Muscle layer of colon (tissue), 2 donors: Measurements from ENCODE around the gene ISLR.

ENCODE experiments used
- H3K27ac ChIP-seq: one replicate; pipeline ENCODE4 v1.7.0; 2013; ENCODE audit warnings: low read depth, mild to moderate bottlenecking, low read length, moderate library complexity
- H3K27me3 ChIP-seq, 2 donors: one replicate each; pipeline ENCODE4 v1.7.0; 2013; ENCODE audit warnings: low read length in 2 of 2, mild to moderate bottlenecking in 2 of 2; ENCODE audit not compliant: insufficient read depth in 2 of 2, control insufficient read depth in 1 of 2
- H3K36me3 ChIP-seq: one replicate; pipeline ENCODE4 v1.7.0; 2013; ENCODE audit warnings: mild to moderate bottlenecking, low read length; ENCODE audit not compliant: insufficient read depth
- H3K4me1 ChIP-seq: one replicate; pipeline ENCODE4 v1.7.0; 2013; ENCODE audit warnings: mild to moderate bottlenecking, low read length; ENCODE audit not compliant: insufficient read depth
- H3K4me3 ChIP-seq, 2 donors: one replicate each; pipeline ENCODE4 v1.7.0; 2013; ENCODE audit warnings: low read length in 2 of 2, low read depth in 1 of 2, mild to moderate bottlenecking in 1 of 2, moderate library complexity in 1 of 2
- H3K9ac ChIP-seq: one replicate; pipeline ENCODE4 v1.7.0; 2013; ENCODE audit warnings: low read length
- H3K9me3 ChIP-seq: one replicate; pipeline ENCODE4 v1.7.0; 2013; ENCODE audit warnings: mild to moderate bottlenecking, low read length
- donor health status: abdominal sarcoma.
- donor health status: Adenocarcinoma of cecum.

The ISLR gene

GRCh38 chr15:74192751-74193150, 19.2 kb downstream of the ISLR start:
- H3K4me3 ChIP-seq: no peak overlapping the region
- H3K4me1 ChIP-seq: no peaks in the 10 kb centered on the region
- no peak overlapping the region for H3K9ac ChIP-seq
- H3K9me3 ChIP-seq: no peaks in the 10 kb centered on the region
- H3K36me3 ChIP-seq: no peaks in the 10 kb centered on the region
- no peak overlapping the region for H3K27ac ChIP-seq
- H3K27me3 ChIP-seq: no peaks in the 10 kb centered on the region

- Histone ChIP-seq H3K27me3 (no peaks in the 10 kb centered on the region), H3K4me3 (no peak overlapping the region), H3K4me1 (no peaks in the 10 kb centered on the region), H3K27ac (no peak overlapping the region), H3K9ac (no peak overlapping the region), H3K36me3 (no peaks in the 10 kb centered on the region), H3K9me3 (no peaks in the 10 kb centered on the region)
Measured at GRCh38 chr15:74193299-74193718, 19.8 kb downstream of the ISLR start.

- Histone ChIP-seq H3K9ac (no peak overlapping the region), H3K27me3 (no peaks in the 10 kb centered on the region), H3K4me3 (no peak overlapping the region), H3K27ac (no peak overlapping the region), H3K4me1 (no peaks in the 10 kb centered on the region), H3K36me3 (no peaks in the 10 kb centered on the region), H3K9me3 (no peaks in the 10 kb centered on the region)
Measured at GRCh38 chr15:74193905-74194304, 20.4 kb downstream of the ISLR start.

- H3K36me3 ChIP-seq: no peaks in the 10 kb centered on the region
- H3K4me3 ChIP-seq: no peak overlapping the region
- H3K9me3 ChIP-seq: no peaks in the 10 kb centered on the region
- H3K27me3 ChIP-seq: no peaks in the 10 kb centered on the region
- H3K27ac ChIP-seq: no peak overlapping the region
- no peaks in the 10 kb centered on the region for H3K4me1 ChIP-seq
- H3K9ac ChIP-seq: no peak overlapping the region
Measured at GRCh38 chr15:74194572-74195559, 21.4 kb downstream of the ISLR start.

GRCh38 chr15:74196175-74196574, 22.7 kb downstream of the ISLR start:
- H3K27ac ChIP-seq: no peak overlapping the region
- H3K9me3 ChIP-seq: no peaks in the 10 kb centered on the region
- peaks cover 8% of the 10 kb centered on the region for H3K4me1 ChIP-seq
- H3K27me3 ChIP-seq: no peaks in the 10 kb centered on the region
- no peak overlapping the region for H3K4me3 ChIP-seq
- H3K9ac ChIP-seq: no peak overlapping the region
- H3K36me3 ChIP-seq: no peaks in the 10 kb centered on the region

- Histone ChIP-seq H3K4me1 (peaks cover 8% of the 10 kb centered on the region), H3K4me3 (no peak overlapping the region), H3K36me3 (no peaks in the 10 kb centered on the region), H3K27me3 (no peaks in the 10 kb centered on the region), H3K9me3 (no peaks in the 10 kb centered on the region), H3K27ac (no peak overlapping the region), H3K9ac (no peak overlapping the region)
Measured at GRCh38 chr15:74197176-74197965, 23.9 kb downstream of the ISLR start.

- H3K36me3 ChIP-seq: no peaks in the 10 kb centered on the region
- no peaks in the 10 kb centered on the region for H3K9me3 ChIP-seq
- no peak overlapping the region for H3K9ac ChIP-seq
- peaks cover 8% of the 10 kb centered on the region for H3K4me1 ChIP-seq
- H3K4me3 ChIP-seq: no peak overlapping the region
- no peaks in the 10 kb centered on the region for H3K27me3 ChIP-seq
- H3K27ac ChIP-seq: no peak overlapping the region
Measured at GRCh38 chr15:74199297-74199652, 25.8 kb downstream of the ISLR start.

- Histone ChIP-seq H3K4me1 (peaks cover 8% of the 10 kb centered on the region), H3K36me3 (no peaks in the 10 kb centered on the region), H3K27ac (no peak overlapping the region), H3K27me3 (no peaks in the 10 kb centered on the region), H3K4me3 (no peak overlapping the region), H3K9ac (no peak overlapping the region), H3K9me3 (no peaks in the 10 kb centered on the region)
Measured at GRCh38 chr15:74200412-74200815, 26.9 kb downstream of the ISLR start.

GRCh38 chr15:74200871-74201419, 27.4 kb downstream of the ISLR start:
- no peaks in the 10 kb centered on the region for H3K36me3 ChIP-seq
- H3K4me1 ChIP-seq: peaks cover 8% of the 10 kb centered on the region
- no peaks in the 10 kb centered on the region for H3K9me3 ChIP-seq
- no peak overlapping the region for H3K9ac ChIP-seq
- no peaks in the 10 kb centered on the region for H3K27me3 ChIP-seq
- no peak overlapping the region for H3K27ac ChIP-seq
- H3K4me3 ChIP-seq: no peak overlapping the region

GRCh38 chr15:74201710-74202420, 28.4 kb downstream of the ISLR start:
- Histone ChIP-seq H3K27ac (no peak overlapping the region), H3K9me3 (no peaks in the 10 kb centered on the region), H3K9ac (no peak overlapping the region), H3K27me3 (no peaks in the 10 kb centered on the region), H3K4me1 (peaks cover 8% of the 10 kb centered on the region), H3K4me3 (no peak overlapping the region), H3K36me3 (no peaks in the 10 kb centered on the region)
